HEK293 (cell line): ENCODE measurements around the gene NHS.

ENCODE experiments used
- ZFP37 ChIP-seq: fragments of 450-650 bp; formaldehyde crosslinking; IDR thresholded peaks from 2 replicates; pipeline ENCODE4 v1.5.1; 2016; ENCODE audit warnings: missing biosample characterization, missing genetic modification characterization
- ZNF660 ChIP-seq: fragments of 450-650 bp; IDR thresholded peaks from 2 replicates; pipeline ENCODE4 v1.5.1; 2018; ENCODE audit warnings: missing biosample characterization, mild to moderate bottlenecking, missing genetic modification characterization

- TF ChIP-seq ZFP37 (tag by site-specific recombination) (no peak), ZNF660 (tag by site-specific recombination) (no peak)
Measured at GRCh38 chrX:17448188-17448587, 73.2 kb downstream of the NHS start.
